Hematopoietic multipotent progenitor cell treated with erythropoietin and hydrocortisone succinate and interleukin-3 and kit ligand, for 17 days (in vitro differentiated cells): ENCODE results near the gene PYGB.
A peak's percentile ranks its signal among the peaks of the same experiment; 100 is the strongest.

ENCODE experiments used
- DNase-seq: peaks from one replicate; pipeline ENCODE4 v3.0.0-alpha.2; 2015; ENCODE audit warnings: low spot score

Gene PYGB

GRCh38 chr20:25247956-25248785, at the start of gene PYGB:
Gene PYGB (plus strand): TSS chr20:25248085. CDS start chr20:25248179, 94 bp downstream.
- peak; percentile 70 for DNase-seq

GRCh38 chr20:25198663-25199383, 49.1 kb upstream of the PYGB start:
- DNase-seq, result no peak

DNA sequence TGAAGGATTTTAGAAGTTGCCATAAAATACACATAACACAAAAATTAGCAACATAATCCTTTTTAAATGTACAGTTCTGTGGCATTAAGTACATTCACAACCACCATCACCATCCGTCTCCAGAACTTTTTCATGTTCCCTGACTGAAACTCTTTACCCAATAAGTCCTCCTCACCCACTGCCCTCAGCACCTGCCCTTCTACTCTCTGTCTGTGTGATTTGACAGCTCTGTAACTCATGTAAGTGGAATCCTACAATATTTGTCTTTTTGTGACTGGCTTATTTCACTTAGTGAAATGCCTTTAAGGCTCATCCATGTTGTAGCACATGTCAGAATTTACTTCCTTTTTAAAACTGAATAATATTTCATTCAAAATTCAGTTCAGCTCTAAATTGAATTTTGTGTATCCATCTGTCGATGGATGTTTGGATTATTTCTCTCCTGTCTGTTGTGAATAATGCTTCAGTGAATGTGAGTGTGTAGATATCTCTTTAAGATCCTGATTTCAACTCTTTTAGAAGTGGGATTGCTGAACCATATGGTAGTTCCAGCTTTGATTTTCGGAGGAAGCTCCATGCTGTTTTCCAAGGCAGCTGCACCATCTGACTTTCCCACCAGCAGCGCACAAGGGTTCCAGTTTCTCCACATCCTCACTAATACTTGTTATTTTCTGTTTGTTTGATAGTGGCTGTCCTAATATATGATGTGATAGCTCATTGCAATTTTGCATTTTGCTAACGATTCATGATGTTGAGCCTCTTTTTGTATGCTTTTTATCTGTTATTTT, 48.2 kb upstream of the PYGB start:
- DNase-seq, result no peak

DNA sequence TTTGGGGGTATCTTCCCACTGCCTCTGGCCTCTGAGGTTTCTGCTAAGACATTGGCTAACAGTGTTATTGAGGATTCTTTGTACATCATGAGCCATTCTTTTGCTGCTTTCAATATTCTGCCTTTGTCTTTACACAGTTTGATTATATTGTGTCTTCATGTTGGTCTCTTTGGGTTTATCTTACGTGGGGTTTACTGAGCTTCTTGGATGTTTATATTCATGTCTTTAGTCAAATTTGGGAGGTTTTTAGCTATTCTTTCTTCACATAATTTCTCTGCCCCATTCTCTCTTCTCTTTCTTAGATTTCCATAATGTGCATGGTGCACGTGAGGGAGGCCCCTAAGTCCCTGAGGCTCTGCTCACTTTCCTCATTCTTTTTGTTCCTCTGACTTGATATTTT, 44.8 kb upstream of the PYGB start:
- DNase-seq, result no peak

GRCh38 chr20:25203871-25204320, 44.0 kb upstream of the PYGB start:
- DNase-seq, result no peak

DNA sequence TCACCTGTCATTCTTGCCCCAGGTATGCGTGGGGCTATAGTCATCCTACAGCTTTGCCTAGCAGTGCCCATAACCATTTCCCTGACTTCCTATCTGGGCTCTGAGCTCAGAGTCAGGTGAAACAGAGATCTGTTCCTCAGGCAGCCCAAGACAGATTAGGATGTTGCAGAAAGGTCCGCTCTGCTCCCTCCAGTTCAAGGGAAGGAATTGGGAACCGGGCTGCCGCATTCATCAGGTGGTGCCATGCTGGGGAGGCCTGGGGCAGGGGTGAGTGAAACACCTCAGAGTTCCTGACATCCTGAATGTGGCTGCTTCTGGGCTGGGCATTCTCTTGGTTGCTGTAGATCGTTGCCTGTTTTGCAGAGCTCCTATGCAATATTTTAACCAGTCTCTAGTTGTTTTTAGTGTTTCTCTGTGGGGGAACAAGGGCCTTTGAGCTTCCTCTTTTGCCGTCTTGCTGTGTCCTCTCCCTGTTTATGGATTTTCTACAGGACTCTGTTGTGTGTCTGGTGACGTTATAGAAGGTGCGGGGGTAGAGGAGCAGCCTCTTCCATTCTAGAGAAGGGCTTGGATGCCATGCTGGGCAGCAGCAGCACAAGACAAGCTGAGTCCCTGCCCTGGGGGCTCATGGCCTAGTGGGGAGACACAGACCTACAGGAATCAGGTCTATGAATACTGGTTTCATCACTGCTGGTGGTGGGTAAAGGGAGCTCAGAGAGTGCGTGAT, 43.2 kb upstream of the PYGB start:
- no peak for DNase-seq

- DNase-seq, result no peak
These were observed 42.4 kb upstream of the PYGB start for GRCh38 chr20:25205277-25206062.

GRCh38 chr20:25206063-25206403, 41.9 kb upstream of the PYGB start:
- DNase-seq, result no peak

GRCh38 chr20:25206548-25206947, 41.3 kb upstream of the PYGB start:
- no peak for DNase-seq

GRCh38 chr20:25207149-25207959, 40.5 kb upstream of the PYGB start:
- DNase-seq, result no peak

- no peak for DNase-seq
These were observed 39.8 kb upstream of the PYGB start for GRCh38 chr20:25207960-25208534.

DNA sequence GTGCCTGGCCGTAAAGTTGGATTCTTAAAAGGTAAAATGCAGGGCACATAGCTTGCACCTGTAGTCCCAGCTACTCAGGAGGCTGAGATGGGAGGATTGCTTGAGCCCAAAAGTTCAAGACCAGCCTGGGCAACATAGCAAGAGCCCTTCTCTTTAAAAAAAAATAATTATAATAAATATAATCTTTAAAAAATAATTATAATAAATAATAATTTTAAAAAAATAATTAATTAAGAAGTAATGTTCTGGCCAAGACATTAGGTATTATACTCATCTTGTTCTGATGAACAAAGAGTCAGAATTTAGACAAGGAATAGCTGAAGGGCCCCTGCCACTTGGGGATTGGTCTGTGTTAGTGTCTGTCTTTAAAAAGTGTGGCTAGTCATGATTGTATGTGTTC, 38.5 kb upstream of the PYGB start:
- DNase-seq, result no peak

- no peak for DNase-seq
These were observed 38.0 kb upstream of the PYGB start for GRCh38 chr20:25209911-25210310.

GRCh38 chr20:25211273-25211672, 36.6 kb upstream of the PYGB start:
- DNase-seq, result no peak

- DNase-seq, result no peak
These were observed 35.6 kb upstream of the PYGB start for GRCh38 chr20:25212242-25212641.

- no peak for DNase-seq
These were observed 34.1 kb upstream of the PYGB start for GRCh38 chr20:25213566-25214425.

DNA sequence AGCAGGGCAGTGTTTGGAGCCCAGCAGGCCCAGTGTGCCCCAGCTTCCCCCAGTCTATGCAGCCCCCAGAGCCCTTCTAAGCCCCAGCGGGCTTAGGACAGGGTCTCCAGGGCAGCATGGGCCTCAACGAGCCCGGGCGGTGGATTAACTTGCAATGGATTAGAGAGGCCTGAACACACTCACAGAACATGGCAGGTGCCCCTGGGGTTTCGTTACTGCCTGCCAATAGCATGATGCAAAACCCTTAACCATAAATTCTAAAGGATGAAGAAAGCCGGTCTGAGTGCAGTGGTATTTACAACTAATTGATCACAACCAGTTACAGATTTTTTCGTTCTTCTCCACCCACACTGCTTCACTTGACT, 33.5 kb upstream of the PYGB start:
- no peak for DNase-seq

- DNase-seq, result no peak
These were observed 33.1 kb upstream of the PYGB start for GRCh38 chr20:25214819-25215218.

GRCh38 chr20:25215521-25215920, 32.4 kb upstream of the PYGB start:
- no peak for DNase-seq
